Fibroblast of peridontal ligament (primary cell): ENCODE data around the gene SLC44A4.

Experiments
- DNase-seq: peaks from one replicate; pipeline ENCODE4 v3.0.0-alpha.2; 2010; ENCODE audit errors: extremely low read depth

Gene SLC44A4

GRCh38 chr6:31901415-31901952 is 22.7 kb upstream of the SLC44A4 start:
- DNase-seq = peak; percentile 20

- DNase-seq = no peak
Observed at GRCh38 chr6:31900917-31901414, 22.2 kb upstream of the SLC44A4 start.

GRCh38 chr6:31899882-31900722 is 21.3 kb upstream of the SLC44A4 start:
- no peak for DNase-seq

GRCh38 chr6:31899215-31899614 is 20.4 kb upstream of the SLC44A4 start:
- no peak for DNase-seq

GRCh38 chr6:31898383-31899011 is 19.7 kb upstream of the SLC44A4 start:
- DNase-seq = peak; percentile 45

GRCh38 chr6:31897612-31898382 is 19.0 kb upstream of the SLC44A4 start, which contains the start of gene EHMT2:
Gene EHMT2 (minus strand): TSS chr6:31897698. CDS start chr6:31897677, 21 bp downstream.
- peak; percentile 65 for DNase-seq

GRCh38 chr6:31896856-31897611 is 18.2 kb upstream of the SLC44A4 start:
- DNase-seq = no peak

GRCh38 chr6:31896493-31896855 is 17.7 kb upstream of the SLC44A4 start:
- no peak for DNase-seq

- no peak for DNase-seq
Observed at GRCh38 chr6:31892821-31893220, 14.0 kb upstream of the SLC44A4 start.

GRCh38 chr6:31889331-31889972 is 10.7 kb upstream of the SLC44A4 start:
- DNase-seq = no peak

- DNase-seq = no peak
Observed at GRCh38 chr6:31888276-31889258, 9.8 kb upstream of the SLC44A4 start.

GRCh38 chr6:31887173-31888007 is 8.6 kb upstream of the SLC44A4 start:
- DNase-seq = no peak

GRCh38 chr6:31886541-31886991 is 7.8 kb upstream of the SLC44A4 start:
- no peak for DNase-seq

GRCh38 chr6:31884528-31885035 is 5.8 kb upstream of the SLC44A4 start:
- no peak for DNase-seq

GRCh38 chr6:31883676-31884075 is 4.9 kb upstream of the SLC44A4 start:
- no peak for DNase-seq

- DNase-seq = no peak
Observed at GRCh38 chr6:31882344-31882743, 3.5 kb upstream of the SLC44A4 start.

GRCh38 chr6:31881136-31881859 is 2.5 kb upstream of the SLC44A4 start:
- DNase-seq = no peak

GRCh38 chr6:31880616-31881015 is 1.8 kb upstream of the SLC44A4 start:
- DNase-seq = no peak
